Fibroblast of skin of scalp (primary cell): ENCODE results near the gene ARHGAP4.

Experiments used
- DNase-seq: peaks from one replicate; pipeline ENCODE4 v3.0.0-alpha.2; 2013

Gene ARHGAP4

GRCh38 chrX:153866302-153867019, 59.6 kb downstream of the ARHGAP4 start:
- no peak for DNase-seq

GRCh38 chrX:153865685-153866084, 60.4 kb downstream of the ARHGAP4 start:
- no peak for DNase-seq

DNA sequence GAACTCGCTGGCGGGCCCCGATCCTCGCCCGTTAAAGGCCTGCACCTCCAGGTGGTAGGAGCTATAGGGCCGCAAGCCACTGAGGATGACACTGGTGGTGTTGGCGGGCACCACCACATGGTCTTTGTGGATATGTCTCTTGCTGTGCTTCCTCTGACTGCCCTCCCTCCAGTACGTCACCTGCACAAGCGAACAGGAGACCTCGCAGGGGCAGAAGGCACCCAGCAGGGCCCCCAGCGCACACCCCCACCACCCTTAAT, 60.8 kb downstream of the ARHGAP4 start:
- no peak for DNase-seq

GRCh38 chrX:153864561-153865320, 61.3 kb downstream of the ARHGAP4 start:
- DNase-seq: no peak

GRCh38 chrX:153864101-153864500, 62.0 kb downstream of the ARHGAP4 start:
- DNase-seq: no peak

DNA sequence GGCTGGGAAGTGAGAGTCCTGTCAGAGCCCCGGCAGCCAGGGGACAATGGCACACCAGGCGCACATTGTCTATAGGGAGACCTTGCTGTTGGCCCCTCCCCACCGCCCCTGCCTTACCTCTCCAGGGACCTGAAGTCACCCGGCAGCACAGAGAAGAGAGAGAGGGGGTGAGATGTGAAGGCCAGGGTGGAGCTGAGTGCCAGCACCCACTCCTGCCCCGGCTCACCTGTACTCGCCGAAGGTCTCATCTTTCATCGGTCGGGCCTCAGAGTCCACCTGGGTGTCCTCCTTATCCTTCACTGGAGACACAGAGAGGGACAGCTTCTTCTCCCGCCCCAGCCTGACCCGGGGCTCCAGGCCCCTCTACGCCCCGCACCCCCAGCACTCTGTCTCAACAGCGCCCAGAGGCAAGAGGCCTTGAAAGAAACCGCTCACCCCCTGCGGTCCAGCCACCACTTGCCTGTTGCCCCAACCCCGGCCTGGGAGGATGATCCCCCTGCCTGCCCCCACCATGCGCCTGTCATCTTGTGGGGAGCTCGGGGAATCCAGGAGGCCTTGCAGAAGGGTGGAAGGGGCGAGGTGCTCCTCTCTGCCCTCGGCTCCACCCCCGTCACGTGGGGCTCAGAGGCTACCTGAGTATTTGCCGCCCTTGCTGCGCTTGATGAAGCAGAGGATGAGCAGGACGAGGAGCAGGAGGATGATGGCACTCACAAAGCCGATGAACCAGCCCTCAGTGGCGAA, 62.6 kb downstream of the ARHGAP4 start:
- no peak for DNase-seq

GRCh38 chrX:153862369-153863250, 63.5 kb downstream of the ARHGAP4 start:
- no peak for DNase-seq

DNA sequence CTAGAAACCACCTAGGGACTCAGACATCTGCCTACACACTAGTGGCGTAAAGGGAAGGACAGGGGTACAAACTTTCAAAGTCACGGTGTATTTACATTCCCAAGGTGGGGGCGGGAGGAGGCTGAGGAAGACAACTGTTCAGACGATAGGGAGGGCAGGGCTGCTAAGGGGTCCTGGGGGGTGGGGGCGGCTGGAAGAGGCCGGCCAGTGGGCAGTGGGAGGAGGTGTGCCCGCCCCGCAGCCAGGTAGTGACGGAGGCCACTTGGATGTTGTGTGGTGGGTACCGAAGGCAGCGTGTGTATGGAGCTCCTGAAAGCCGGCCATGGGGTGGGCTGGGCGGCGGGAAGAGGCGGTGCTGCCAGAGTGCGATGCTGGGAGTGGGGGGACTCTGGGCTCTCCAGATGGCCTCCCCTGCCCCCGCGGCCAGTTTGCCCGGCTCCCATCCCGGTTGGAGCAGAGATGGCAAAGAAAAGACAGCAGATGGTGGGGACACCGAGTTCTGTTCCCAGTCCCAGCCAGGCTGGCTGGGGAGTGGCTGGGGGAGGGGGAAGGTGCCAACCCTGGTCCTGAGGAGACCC, 64.2 kb downstream of the ARHGAP4 start:
- DNase-seq: no peak

DNA sequence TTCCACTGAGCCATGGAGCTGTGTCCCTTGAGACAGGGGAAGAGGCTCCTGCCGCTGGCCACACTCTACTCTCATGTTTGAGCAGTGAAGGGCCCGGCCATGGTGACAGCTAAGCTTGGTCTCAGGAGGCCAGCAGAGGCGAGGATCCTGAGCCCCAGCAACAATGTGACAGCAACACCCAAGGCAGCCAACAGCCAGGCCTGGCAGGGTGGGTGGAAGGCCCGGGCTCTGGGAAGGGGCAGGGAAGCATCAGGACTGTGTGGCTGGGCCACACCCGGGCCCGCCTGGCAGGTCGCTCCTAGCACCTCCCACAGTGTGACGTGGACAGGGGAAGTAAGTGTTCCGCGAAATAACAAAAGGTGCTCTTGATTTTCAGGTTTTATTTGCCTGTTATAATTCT, 64.9 kb downstream of the ARHGAP4 start:
- DNase-seq: no peak
